ENCODE measurements around the gene ARTN. TPM values are rescaled to one million over a fixed set of nuclear protein-coding genes. Genes with fewer than 3 reads are reported as not detected.

The ARTN gene
- total RNA-seq, 1 donor from 2014 or later = 7.2 TPM

GRCh38 chr1:43913051-43913501 is 20.5 kb upstream of the ARTN start:
- DNase-seq (ENCODE audit: extremely low spot score, unreplicated experiment) = no peak
- Mint-ChIP-seq H3K27ac (no peak overlapping the region), H3K36me3 (no peaks in the 10 kb centered on the region), H3K4me3 (no peak overlapping the region), H3K27me3 (peaks cover 5% of the 10 kb centered on the region), H3K9me3 (no peaks in the 10 kb centered on the region), H3K4me1 (ENCODE audit: unreplicated experiment) (peaks cover 20% of the 10 kb centered on the region)
- no peak for TF ChIP-seq CTCF (conservative IDR thresholded peaks at IDR 0.05)

- no peak for DNase-seq (ENCODE audit: extremely low spot score, unreplicated experiment)
- no peak for TF ChIP-seq CTCF (conservative IDR thresholded peaks at IDR 0.05)
- Mint-ChIP-seq H3K27ac (no peak overlapping the region), H3K36me3 (no peaks in the 10 kb centered on the region), H3K9me3 (no peaks in the 10 kb centered on the region), H3K4me3 (no peak overlapping the region), H3K4me1 (ENCODE audit: unreplicated experiment) (peaks cover 20% of the 10 kb centered on the region), H3K27me3 (peaks cover 1% of the 10 kb centered on the region)
Measured at GRCh38 chr1:43913666-43914360, 19.8 kb upstream of the ARTN start.

- H3K4me1 Mint-ChIP-seq (ENCODE audit: unreplicated experiment) = peaks cover 20% of the 10 kb centered on the region
Measured at GRCh38 chr1:43914576-43915525, 18.8 kb upstream of the ARTN start.

GRCh38 chr1:43919906-43920305 is 13.7 kb upstream of the ARTN start:
- no peak for TF ChIP-seq CTCF (conservative IDR thresholded peaks at IDR 0.05)
- no peak for DNase-seq (ENCODE audit: extremely low spot score, unreplicated experiment)
- Mint-ChIP-seq H3K9me3 (no peaks in the 10 kb centered on the region), H3K27ac (no peak overlapping the region), H3K4me3 (no peak overlapping the region), H3K4me1 (ENCODE audit: unreplicated experiment) (no peaks in the 10 kb centered on the region), H3K36me3 (peaks cover 6% of the 10 kb centered on the region), H3K27me3 (peaks cover 3% of the 10 kb centered on the region)

More at GRCh38 chr1:43914576-43915525, 18.8 kb upstream of the ARTN start:
- Mint-ChIP-seq H3K27me3 (no peaks in the 10 kb centered on the region), H3K36me3 (no peaks in the 10 kb centered on the region), H3K4me3 (no peak overlapping the region), H3K27ac (no peak overlapping the region), H3K9me3 (no peaks in the 10 kb centered on the region)
- no peak for DNase-seq (ENCODE audit: extremely low spot score, unreplicated experiment)
- no peak for TF ChIP-seq CTCF (conservative IDR thresholded peaks at IDR 0.05)

- no peak overlapping the region for H3K27ac Mint-ChIP-seq
Measured at GRCh38 chr1:43921022-43921421, 12.6 kb upstream of the ARTN start.

More at GRCh38 chr1:43921022-43921421, 12.6 kb upstream of the ARTN start:
- Mint-ChIP-seq H3K27me3 (peaks cover 3% of the 10 kb centered on the region), H3K4me3 (no peak overlapping the region), H3K9me3 (no peaks in the 10 kb centered on the region), H3K36me3 (peaks cover 12% of the 10 kb centered on the region), H3K4me1 (ENCODE audit: unreplicated experiment) (no peaks in the 10 kb centered on the region)
- no peak for DNase-seq (ENCODE audit: extremely low spot score, unreplicated experiment)
- no peak for TF ChIP-seq CTCF (conservative IDR thresholded peaks at IDR 0.05)

All from type B pancreatic cell (in vitro differentiated cells).